Measurements from ENCODE around the gene MAGEA8. TPM values are rescaled to one million over a fixed set of nuclear protein-coding genes. Genes with fewer than 3 reads are reported as not detected.

Gene MAGEA8
- total RNA-seq, 1 donor from 2014 or later, result not detected

GRCh38 chrX:149841929-149842328 is 39.1 kb upstream of the MAGEA8 start:
- Mint-ChIP-seq H3K4me3 (ENCODE audit: unreplicated experiment) (no peak overlapping the region), H3K4me1 (ENCODE audit: low read depth, unreplicated experiment) (no peaks in the 10 kb centered on the region), H3K36me3 (ENCODE audit: unreplicated experiment) (no peaks in the 10 kb centered on the region), H3K27ac (ENCODE audit: unreplicated experiment) (no peak overlapping the region), H3K27me3 (ENCODE audit: unreplicated experiment) (no peaks in the 10 kb centered on the region), H3K9me3 (ENCODE audit: unreplicated experiment) (no peaks in the 10 kb centered on the region)
- no peak for TF ChIP-seq CTCF (IDR thresholded peaks at IDR 0.05; ENCODE audit: partially characterized antibody, unreplicated experiment)
- DNase-seq, result no peak

DNA sequence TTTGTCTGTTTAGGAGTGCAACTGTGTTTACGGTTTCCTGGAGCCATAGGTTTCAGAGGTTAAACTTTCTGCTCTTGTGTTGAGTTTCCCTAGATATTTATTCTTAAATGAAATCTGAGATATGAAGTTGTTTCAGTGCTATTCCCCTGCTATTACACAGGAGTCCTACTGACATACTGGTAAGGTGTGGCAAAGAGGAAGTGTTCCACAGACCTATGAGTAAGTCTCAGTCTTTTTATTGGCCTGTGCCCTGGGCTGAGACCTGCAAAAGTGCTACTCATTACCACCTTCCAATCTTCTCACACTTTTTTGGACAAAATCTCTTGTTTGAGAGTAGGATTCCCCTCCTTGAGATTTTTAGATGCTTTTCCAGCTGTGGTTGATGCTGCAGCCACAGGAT is 35.6 kb upstream of the MAGEA8 start:
- Mint-ChIP-seq H3K36me3 (ENCODE audit: unreplicated experiment) (no peaks in the 10 kb centered on the region), H3K4me1 (ENCODE audit: low read depth, unreplicated experiment) (no peaks in the 10 kb centered on the region), H3K27me3 (ENCODE audit: unreplicated experiment) (no peaks in the 10 kb centered on the region), H3K27ac (ENCODE audit: unreplicated experiment) (no peak overlapping the region), H3K4me3 (ENCODE audit: unreplicated experiment) (no peak overlapping the region), H3K9me3 (ENCODE audit: unreplicated experiment) (no peaks in the 10 kb centered on the region)
- TF ChIP-seq CTCF (IDR thresholded peaks at IDR 0.05; ENCODE audit: partially characterized antibody, unreplicated experiment), result no peak
- no peak for DNase-seq

GRCh38 chrX:149846789-149847188 is 34.2 kb upstream of the MAGEA8 start:
- H3K4me3 Mint-ChIP-seq (ENCODE audit: unreplicated experiment), result no peak overlapping the region
- no peak overlapping the region for H3K27ac Mint-ChIP-seq (ENCODE audit: unreplicated experiment)
- no peak for DNase-seq
- H3K4me1 Mint-ChIP-seq (ENCODE audit: low read depth, unreplicated experiment), result no peaks in the 10 kb centered on the region
- H3K9me3 Mint-ChIP-seq (ENCODE audit: unreplicated experiment), result no peaks in the 10 kb centered on the region
- H3K36me3 Mint-ChIP-seq (ENCODE audit: unreplicated experiment), result no peaks in the 10 kb centered on the region
- no peak for TF ChIP-seq CTCF (IDR thresholded peaks at IDR 0.05; ENCODE audit: partially characterized antibody, unreplicated experiment)
- no peaks in the 10 kb centered on the region for H3K27me3 Mint-ChIP-seq (ENCODE audit: unreplicated experiment)

- H3K36me3 Mint-ChIP-seq (ENCODE audit: unreplicated experiment), result no peaks in the 10 kb centered on the region
- H3K4me1 Mint-ChIP-seq (ENCODE audit: low read depth, unreplicated experiment), result no peaks in the 10 kb centered on the region
- peaks cover 2% of the 10 kb centered on the region for H3K27me3 Mint-ChIP-seq (ENCODE audit: unreplicated experiment)
- no peak overlapping the region for H3K4me3 Mint-ChIP-seq (ENCODE audit: unreplicated experiment)
- no peak for TF ChIP-seq CTCF (IDR thresholded peaks at IDR 0.05; ENCODE audit: partially characterized antibody, unreplicated experiment)
- no peaks in the 10 kb centered on the region for H3K9me3 Mint-ChIP-seq (ENCODE audit: unreplicated experiment)
- DNase-seq, result no peak
- H3K27ac Mint-ChIP-seq (ENCODE audit: unreplicated experiment), result no peak overlapping the region
Measured at GRCh38 chrX:149848855-149849254, 32.1 kb upstream of the MAGEA8 start.

DNA sequence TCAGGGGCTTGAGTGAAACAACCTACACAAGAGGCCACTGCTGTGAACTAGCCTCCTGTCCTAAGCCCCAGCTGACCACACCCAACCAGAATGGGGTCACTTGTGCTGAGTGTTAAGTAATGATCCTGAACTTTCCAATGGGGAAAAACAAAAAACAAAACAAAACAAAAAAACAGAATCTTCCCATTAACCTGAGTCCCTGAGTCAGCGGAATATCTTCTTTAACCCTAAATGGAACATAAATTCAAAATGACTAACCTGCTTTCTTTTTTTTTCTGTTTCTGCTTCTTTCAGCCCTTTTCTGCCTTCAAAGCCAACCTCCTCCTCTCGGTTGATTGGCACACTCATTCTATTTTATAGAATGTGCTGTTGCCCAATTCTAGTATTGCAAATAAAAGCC is 31.2 kb upstream of the MAGEA8 start:
- DNase-seq, result no peak
- Mint-ChIP-seq H3K4me3 (ENCODE audit: unreplicated experiment) (no peak overlapping the region), H3K27ac (ENCODE audit: unreplicated experiment) (no peak overlapping the region), H3K36me3 (ENCODE audit: unreplicated experiment) (no peaks in the 10 kb centered on the region), H3K9me3 (ENCODE audit: unreplicated experiment) (no peaks in the 10 kb centered on the region), H3K4me1 (ENCODE audit: low read depth, unreplicated experiment) (no peaks in the 10 kb centered on the region), H3K27me3 (ENCODE audit: unreplicated experiment) (peaks cover 2% of the 10 kb centered on the region)
- TF ChIP-seq CTCF (IDR thresholded peaks at IDR 0.05; ENCODE audit: partially characterized antibody, unreplicated experiment), result no peak
